Epithelial cell of esophagus (primary cell): Measurements from ENCODE around the gene GLTP.

Experiments used
- DNase-seq: peaks from one replicate; pipeline ENCODE4 v3.0.0; 2010; ENCODE audit warnings: low read depth
- H3K4me3 ChIP-seq: 2 replicates; pipeline ENCODE4 v1.5.1; 2011; ENCODE audit warnings: mild to moderate bottlenecking, low read length, control low read depth
- TF ChIP-seq, protein P1 (sequence below): IDR thresholded peaks from 2 replicates; pipeline ENCODE4 v1.5.1; 2011; ENCODE audit warnings: low read depth, mild to moderate bottlenecking, low read length, control low read depth, inconsistent platforms; ENCODE audit not compliant: insufficient read depth; ENCODE audit errors: missing control alignments

GLTP gene

DNA sequence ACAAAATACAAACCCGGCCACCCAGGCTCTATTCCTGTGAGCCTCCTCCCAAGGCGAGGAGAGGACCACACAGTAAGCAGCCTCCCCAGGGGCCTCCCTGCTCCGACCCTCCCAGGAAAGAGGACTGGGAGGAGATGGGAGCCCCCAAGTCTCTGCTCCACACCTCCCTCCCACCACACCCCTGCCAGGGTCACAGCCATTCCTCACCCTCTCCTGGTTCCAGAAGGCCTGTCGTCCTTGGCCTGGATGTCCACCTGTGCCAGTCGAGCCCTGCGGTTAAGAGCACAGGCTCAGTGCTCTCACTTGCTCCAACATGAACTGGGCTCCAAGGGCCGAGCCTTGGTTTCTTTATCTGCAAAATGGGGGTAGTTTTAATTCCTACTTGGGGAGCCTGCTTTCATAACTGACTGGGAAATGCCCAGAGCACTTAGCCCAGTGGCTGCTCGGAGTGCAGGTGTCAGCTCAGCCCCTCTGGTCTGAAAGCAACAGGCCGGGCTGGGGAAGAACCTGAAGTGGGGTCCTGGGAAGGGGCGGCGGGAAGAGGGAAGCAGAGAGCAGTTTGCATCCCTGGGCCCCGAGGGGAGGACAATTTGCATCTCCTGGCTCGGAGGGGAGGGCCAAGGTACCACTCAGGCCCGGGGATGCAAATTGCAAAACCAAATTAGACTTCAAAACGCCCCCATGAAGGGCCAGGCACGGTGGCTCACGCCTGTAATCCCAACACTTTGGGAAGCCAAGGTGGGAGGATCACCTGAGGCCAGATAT, 43.3 kb upstream of the GLTP start:
- TF ChIP-seq, protein P1, sequence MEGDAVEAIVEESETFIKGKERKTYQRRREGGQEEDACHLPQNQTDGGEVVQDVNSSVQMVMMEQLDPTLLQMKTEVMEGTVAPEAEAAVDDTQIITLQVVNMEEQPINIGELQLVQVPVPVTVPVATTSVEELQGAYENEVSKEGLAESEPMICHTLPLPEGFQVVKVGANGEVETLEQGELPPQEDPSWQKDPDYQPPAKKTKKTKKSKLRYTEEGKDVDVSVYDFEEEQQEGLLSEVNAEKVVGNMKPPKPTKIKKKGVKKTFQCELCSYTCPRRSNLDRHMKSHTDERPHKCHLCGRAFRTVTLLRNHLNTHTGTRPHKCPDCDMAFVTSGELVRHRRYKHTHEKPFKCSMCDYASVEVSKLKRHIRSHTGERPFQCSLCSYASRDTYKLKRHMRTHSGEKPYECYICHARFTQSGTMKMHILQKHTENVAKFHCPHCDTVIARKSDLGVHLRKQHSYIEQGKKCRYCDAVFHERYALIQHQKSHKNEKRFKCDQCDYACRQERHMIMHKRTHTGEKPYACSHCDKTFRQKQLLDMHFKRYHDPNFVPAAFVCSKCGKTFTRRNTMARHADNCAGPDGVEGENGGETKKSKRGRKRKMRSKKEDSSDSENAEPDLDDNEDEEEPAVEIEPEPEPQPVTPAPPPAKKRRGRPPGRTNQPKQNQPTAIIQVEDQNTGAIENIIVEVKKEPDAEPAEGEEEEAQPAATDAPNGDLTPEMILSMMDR = no peak
- no peak for DNase-seq

DNA sequence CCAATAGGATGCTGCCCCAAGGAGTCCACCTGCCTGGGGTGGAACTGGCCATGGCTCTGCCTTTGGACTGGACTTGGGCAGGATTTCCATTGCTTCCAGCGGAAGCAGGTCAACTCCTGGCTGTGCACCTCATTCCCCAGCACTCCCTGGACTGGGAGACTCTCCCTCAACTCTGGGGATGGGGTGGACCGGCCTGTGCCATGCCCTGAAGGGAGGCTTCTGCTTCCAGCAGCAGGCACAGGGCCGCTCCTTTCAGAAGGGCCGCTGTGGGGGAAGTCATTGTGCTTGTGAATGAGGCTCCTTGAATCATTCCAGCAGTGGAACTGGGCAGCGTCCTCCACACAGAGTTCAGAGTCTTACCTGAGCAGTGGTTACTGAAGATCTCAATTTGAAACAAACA, 42.7 kb upstream of the GLTP start:
- no peak overlapping the region for H3K4me3 ChIP-seq
- TF ChIP-seq, protein P1 = no peak
- DNase-seq = no peak

More for the DNA sequence above, 43.3 kb upstream of the GLTP start:
- H3K4me3 ChIP-seq = no peak overlapping the region

DNA sequence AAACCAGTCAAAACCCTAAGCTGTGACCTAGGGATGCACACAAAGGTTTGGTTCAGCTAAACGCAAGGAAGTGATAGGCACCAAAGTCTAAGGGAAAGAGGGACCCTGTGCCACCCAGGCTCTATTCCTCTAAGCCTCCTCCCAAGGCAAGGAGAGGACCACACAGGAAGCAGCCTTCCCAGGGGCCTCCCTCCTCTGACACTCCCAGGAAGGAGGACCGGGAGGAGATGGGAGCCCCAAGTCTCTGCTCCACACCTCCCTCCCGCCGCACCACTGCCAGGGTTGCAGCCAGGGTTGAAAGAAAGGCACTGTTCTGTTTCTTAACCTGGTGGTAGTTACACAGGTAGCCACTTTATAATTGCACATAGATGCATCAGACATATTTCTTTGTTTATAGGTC, 41.6 kb upstream of the GLTP start:
- DNase-seq = no peak
- TF ChIP-seq, protein P1 = no peak
- H3K4me3 ChIP-seq = no peak overlapping the region

DNA sequence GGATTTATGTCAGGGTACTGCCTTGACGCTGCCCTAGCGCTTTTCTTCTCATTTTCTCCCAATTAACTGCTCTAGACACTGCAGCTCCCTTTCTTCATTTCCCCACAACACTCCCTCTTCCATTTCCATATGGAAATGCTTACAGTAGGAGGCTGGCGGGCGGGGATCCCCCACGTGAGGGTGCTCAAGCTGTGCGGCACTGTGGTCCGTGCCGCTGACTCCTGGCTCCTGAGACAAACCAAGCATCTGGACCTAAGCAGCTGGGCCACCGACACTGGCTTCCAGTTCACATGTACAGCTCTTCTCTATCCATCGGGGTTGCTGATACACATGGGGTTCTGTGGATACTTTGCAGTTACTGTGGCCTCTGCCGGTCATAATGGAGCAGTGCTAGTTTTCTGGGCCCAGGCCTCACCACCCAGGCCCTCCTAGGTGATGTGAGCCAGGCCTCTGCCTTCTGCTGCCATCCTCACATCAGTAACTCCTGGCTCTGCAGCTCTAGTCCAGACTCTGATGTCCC, 40.0 kb upstream of the GLTP start:
- H3K4me3 ChIP-seq = no peak overlapping the region
- DNase-seq = no peak
- TF ChIP-seq, protein P1 = no peak

DNA sequence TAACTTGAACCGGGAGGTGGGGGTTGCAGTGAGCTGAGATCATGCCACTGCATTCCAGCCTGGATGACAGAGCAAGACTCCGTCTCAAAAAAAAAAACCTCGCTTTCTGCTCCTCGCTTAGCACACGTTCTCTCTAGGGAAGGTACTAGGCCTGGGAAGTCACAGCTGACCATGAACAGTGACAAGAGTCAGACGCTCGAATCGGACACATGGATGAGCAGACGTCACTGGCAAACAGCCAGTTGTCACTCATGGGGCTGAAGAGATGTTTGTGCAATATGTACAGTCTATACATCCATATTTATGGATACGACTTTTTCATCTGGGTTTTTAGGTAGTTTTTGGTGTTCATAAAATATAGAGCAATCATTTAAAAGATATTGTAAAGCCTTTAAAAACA, 39.1 kb upstream of the GLTP start:
- no peak for DNase-seq
- TF ChIP-seq, protein P1 = no peak
- H3K4me3 ChIP-seq = no peak overlapping the region

DNA sequence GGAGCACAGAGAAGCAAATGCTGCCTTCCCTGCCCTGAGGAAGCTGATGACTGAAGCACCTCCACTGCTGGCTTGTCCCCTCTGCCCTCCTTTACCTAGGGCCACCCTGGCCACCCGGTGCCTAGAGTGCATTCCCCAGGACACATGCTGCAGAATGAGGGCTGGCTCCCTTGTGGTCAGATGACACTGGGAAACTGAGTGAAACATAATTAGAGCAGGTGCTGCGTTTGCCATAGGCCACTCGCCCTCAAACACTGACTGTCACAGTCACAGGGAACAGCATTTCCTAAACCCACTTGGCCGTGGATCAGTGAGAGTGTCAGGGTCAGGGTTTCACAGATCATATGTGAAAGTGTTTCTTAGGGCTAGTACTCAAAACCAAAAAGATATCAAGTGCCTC, 35.7 kb upstream of the GLTP start:
- H3K4me3 ChIP-seq = no peak overlapping the region
- DNase-seq = no peak
- TF ChIP-seq, protein P1 = no peak
